ENCODE data around the gene MCAM. TPM values are rescaled to one million over a fixed set of nuclear protein-coding genes. Genes with fewer than 3 reads are reported as not detected.

MCAM gene
- total and polyA plus RNA-seq, 2 of the 8 experiments (the other 6 are each of a cell fraction or from before 2014, with no cell fraction given), result 22.4 to 32.2 TPM

GRCh38 chr11:119339589-119340334 is 22.8 kb upstream of the MCAM start (continued):
- TF ChIP-seq USF2 (IDR thresholded peaks at IDR 0.05; ENCODE audit: low read length) (no peak), SIX5 (IDR thresholded peaks at IDR 0.05; ENCODE audit: low read depth, low read length) (no peak), BRCA1 (IDR thresholded peaks at IDR 0.05; ENCODE audit: low read depth, low read length) (no peak), E2F6 (IDR thresholded peaks at IDR 0.05) (peak; percentile 94), SUZ12 (IDR thresholded peaks at IDR 0.05; ENCODE audit: low read length) (no peak), CTCF (IDR thresholded peaks at IDR 0.05; ENCODE audit: control extremely low read depth in 1 of 3, insufficient read depth in 1 of 3, low read depth in 1 of 3, low read length in 3 of 3) (peak in 2 of 3 experiments; percentile 71 to 86; a peak in 3 of 4 replicates), SP2 (IDR thresholded peaks at IDR 0.05; ENCODE audit: low read length) (no peak), HDAC6 (IDR thresholded peaks at IDR 0.05; ENCODE audit: low read depth, low read length) (no peak), ATF3 (IDR thresholded peaks at IDR 0.05; ENCODE audit: insufficient read depth, low read depth, low read length) (no peak), MAX (IDR thresholded peaks at IDR 0.05) (peak; percentile 98), JUND (IDR thresholded peaks at IDR 0.05; ENCODE audit: low read length) (0 out of 2 replicates have a peak, but pooled peaks have one; percentile 19), NRF1 (IDR thresholded peaks at IDR 0.05; ENCODE audit: low read depth, low read length) (no peak), GTF2F1 (IDR thresholded peaks at IDR 0.05; ENCODE audit: borderline replicate concordance, low read depth, low read length) (no peak), BCL11A (IDR thresholded peaks at IDR 0.05; ENCODE audit: low read depth in 2 of 2, low read length in 2 of 2) (no peak), CHD1 (IDR thresholded peaks at IDR 0.05; ENCODE audit: low read depth, low read length) (no peak), KDM5A (IDR thresholded peaks at IDR 0.05; ENCODE audit: low read length) (no peak), RBBP5 (IDR thresholded peaks at IDR 0.05; ENCODE audit: borderline replicate concordance, low read depth, low read length) (peak; percentile 65), HDAC2 (IDR thresholded peaks at IDR 0.05; ENCODE audit: borderline replicate concordance in 1 of 2, low read depth in 2 of 2, low read length in 2 of 2) (peak in 1 of 2 experiments; percentile 18; a peak in 1 of 4 replicates), BACH1 (IDR thresholded peaks at IDR 0.05; ENCODE audit: low read length) (no peak)
